Activated effector memory CD4-positive, alpha-beta T cell treated with Interleukin-2 at 50 U/mL for 16 hours (primary cell): ENCODE measurements around the gene L3MBTL4.
"Not testable (repeated sequence)": the region's sequence is repeated elsewhere in the genome, so short reads cannot be mapped to it uniquely, and the experiment has no call there.

Source experiments
- DNase-seq: peaks from one replicate; pipeline ENCODE4 v3.0.0-alpha.2; 2020

L3MBTL4 gene

DNA sequence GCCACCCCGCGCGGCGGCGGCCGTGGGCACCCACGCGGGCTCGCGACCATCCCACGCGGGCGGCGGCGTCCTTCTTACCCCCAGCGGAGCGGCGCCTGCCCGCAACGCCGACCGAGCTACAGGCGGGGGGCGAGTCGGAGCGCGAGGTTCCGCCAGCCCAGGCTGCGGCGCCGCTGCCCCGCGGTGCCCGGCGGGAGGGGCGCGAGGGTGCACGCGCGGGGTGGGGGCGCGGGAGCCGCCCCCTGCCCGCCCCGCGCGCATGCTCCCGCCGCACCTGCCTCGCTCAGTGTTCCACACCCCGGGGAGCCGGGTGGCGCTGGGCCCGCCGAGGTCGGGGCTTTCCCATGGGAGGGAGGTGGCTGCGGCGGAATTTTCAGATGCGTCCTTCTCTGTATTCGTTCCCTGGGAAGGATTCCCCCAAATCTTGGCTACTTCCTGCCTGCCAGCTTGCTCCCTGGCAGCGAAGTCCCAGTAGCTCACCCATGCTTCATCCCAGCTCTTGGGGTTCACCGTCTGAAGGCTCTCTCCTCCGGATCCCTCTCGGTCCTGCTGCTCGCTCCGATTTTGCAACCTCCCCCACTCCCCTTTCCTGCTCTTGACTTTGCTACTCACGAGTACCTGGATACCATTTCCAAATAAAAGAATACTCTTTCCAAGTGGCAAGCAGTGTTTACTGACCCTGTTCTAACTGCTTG is at the start of gene L3MBTL4:
Gene L3MBTL4 (minus strand): TSS at position 189 of the 695 bp plus-strand sequence. CDS start 103,286 bp downstream, outside the sequence.
- DNase-seq, result no peak

DNA sequence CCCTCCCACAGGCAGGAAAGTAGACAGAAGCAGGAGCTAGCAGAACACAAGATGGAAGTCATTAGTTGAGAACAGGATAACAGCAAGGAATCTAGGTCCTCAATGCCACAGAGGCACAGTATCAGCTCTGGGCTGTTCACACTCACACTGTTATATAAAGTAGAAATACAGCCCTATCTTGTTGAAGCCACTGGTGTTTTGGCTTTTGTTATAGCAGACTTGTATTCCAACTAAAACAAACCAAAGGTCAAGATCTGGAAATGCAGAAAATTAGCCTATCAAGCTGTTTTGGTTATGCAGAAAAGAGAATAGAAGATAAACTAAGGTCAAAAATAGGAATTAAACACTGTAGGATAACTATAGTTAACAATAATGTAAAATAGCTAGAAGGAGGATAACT is 37.5 kb upstream of the L3MBTL4 start:
- DNase-seq, result no peak

- DNase-seq, result no peak
These were observed 34.5 kb upstream of the L3MBTL4 start for GRCh38 chr18:6449213-6449612.

GRCh38 chr18:6444466-6445228 is 29.9 kb upstream of the L3MBTL4 start:
- no peak for DNase-seq

- no peak for DNase-seq
These were observed 26.5 kb upstream of the L3MBTL4 start for GRCh38 chr18:6441200-6441599.

GRCh38 chr18:6437937-6438818 is 23.5 kb upstream of the L3MBTL4 start:
- no peak for DNase-seq

- no peak for DNase-seq
These were observed 21.0 kb upstream of the L3MBTL4 start for GRCh38 chr18:6435731-6436130.

- no peak for DNase-seq
These were observed 20.4 kb upstream of the L3MBTL4 start for GRCh38 chr18:6434987-6435709.

DNA sequence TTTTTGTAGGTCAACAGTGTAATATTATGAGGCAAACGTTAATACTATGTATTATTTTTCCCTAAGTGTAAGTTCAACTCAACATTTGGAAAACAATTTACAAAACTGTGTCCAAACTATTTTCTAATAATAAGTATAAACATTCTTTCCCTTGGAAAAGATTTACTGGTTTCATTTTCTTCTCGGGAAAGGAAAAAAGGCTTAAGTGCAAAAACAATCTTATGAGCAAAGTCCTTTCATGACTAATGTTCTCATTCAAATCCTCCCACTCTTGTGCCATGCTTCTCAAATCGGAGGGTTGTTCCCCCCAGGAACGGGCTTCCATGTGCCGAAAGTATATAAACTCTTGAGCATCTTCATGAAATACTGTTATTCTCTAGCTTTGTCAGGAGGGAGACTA is 19.8 kb upstream of the L3MBTL4 start:
- no peak for DNase-seq

- no peak for DNase-seq
These were observed 17.1 kb upstream of the L3MBTL4 start for GRCh38 chr18:6431659-6432318.

GRCh38 chr18:6428851-6429395 is 14.2 kb upstream of the L3MBTL4 start:
- no peak for DNase-seq

GRCh38 chr18:6427286-6427685 is 12.6 kb upstream of the L3MBTL4 start:
- no peak for DNase-seq

DNA sequence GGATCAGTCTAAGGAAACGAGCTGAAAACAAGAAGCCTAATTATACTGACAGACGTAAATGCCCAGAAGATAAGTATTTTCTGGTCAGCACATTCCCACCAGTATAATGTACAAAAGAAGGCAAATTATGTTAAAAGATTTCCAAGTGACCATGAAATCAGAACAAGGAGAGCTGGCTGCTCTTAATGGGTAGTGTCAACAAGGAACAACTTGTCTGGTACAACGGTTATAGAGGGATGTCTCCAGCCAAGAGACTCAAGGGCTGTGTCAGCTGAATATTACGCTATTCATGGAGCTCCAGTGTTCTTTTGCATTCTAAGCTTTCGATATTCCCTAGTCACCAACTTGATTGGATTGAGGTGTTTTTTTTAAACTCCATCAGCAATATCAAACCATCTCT is 8.6 kb upstream of the L3MBTL4 start:
- no peak for DNase-seq

GRCh38 chr18:6414118-6414722 is 491 bp downstream of the L3MBTL4 start:
- DNase-seq, result no peak

- DNase-seq, result no peak
These were observed 1.1 kb downstream of the L3MBTL4 start for GRCh38 chr18:6413579-6414117.

GRCh38 chr18:6412933-6413472 is 1.7 kb downstream of the L3MBTL4 start:
- no peak for DNase-seq

GRCh38 chr18:6411382-6411781 is 3.3 kb downstream of the L3MBTL4 start:
- DNase-seq, result no peak

- no peak for DNase-seq
These were observed 4.8 kb downstream of the L3MBTL4 start for GRCh38 chr18:6409933-6410332.

DNA sequence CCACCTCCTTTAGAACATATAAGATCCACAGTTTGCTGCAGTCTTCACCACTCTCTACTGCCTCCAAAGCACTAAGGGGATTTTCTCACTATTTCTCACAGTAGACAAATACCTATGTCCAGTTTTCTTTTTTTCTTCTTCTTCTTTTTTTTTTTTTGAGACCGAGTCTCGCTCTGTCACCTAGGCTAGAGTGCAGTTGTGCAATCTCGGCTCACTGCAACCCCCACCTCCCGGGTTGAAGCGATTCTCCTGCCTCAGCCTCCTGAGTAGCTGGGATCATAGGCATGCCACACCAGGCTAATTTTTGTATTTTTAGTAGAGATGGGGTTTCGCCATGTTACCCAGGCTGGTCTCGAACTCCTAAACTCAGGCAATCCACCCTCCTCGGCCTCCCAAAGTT is 6.2 kb downstream of the L3MBTL4 start:
- DNase-seq, result not testable (repeated sequence)

DNA sequence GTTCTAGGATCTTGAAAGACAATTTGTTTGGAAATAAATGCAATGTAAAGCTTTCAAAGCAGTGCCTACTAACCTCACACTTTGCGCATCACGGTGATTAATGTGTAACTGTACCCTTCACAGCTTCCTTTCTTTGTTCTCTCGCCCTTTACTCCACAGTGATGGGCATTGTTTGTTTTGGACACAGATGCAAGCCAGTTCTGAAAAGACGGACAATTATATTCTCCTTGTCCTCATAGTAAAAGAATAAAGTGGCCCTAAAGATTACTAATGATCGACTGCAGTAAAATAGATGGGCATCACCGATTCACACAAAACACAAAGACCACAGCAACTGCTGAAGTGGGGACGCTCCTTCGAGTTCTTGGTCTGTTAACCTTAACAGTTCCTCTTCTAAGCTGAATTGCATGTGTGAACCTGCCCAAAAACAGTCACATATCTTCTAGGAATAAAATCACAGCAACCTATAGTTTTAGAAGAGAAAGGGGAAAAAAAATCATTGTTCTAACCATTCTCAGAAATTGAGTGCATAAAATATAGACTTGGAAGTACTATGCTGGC is 7.7 kb downstream of the L3MBTL4 start:
- no peak for DNase-seq
